GM10248 (cell line): ENCODE measurements around the gene APOC4.

Source experiments
- CTCF ChIA-PET: fragments of 300-600 bp; sonication (Branson Sonifier 250); formaldehyde crosslinking; extraction: SDS; loops from one replicate; lab custom pipeline; 2021; ENCODE audit warnings: antibody characterized with exemption; lab: Yijun Ruan, JAX
- POLR2A ChIA-PET: fragments of 350-650 bp; sonication (Branson Sonifier 250); formaldehyde crosslinking; extraction: SDS; loops from one replicate; lab custom pipeline; 2020; ENCODE audit warnings: antibody characterized with exemption; lab: Yijun Ruan, JAX
- DNase-seq: peaks from one replicate; pipeline ENCODE4 v3.0.0; 2012; ENCODE audit errors: extremely low spot score
- TF ChIP-seq, protein P1 (sequence below): IDR thresholded peaks from 2 replicates; pipeline ENCODE4 v1.5.1; 2012; ENCODE audit warnings: mild to moderate bottlenecking, low read depth; ENCODE audit errors: extremely low read depth, missing control alignments, control extremely low read depth

Gene APOC4

GRCh38 chr19:44990459-44990858, 48.4 kb downstream of the APOC4 start:
- ChIA-PET POLR2A (no interaction called here), CTCF (interaction anchor here (0.7 to 5.5 kb wide), 11 partner anchors 9 to 85 kb away, joined by 3 to 65 read pairs (median 6); partner anchors contain the start of gene RELB)
- no peak for DNase-seq
- TF ChIP-seq, protein P1, sequence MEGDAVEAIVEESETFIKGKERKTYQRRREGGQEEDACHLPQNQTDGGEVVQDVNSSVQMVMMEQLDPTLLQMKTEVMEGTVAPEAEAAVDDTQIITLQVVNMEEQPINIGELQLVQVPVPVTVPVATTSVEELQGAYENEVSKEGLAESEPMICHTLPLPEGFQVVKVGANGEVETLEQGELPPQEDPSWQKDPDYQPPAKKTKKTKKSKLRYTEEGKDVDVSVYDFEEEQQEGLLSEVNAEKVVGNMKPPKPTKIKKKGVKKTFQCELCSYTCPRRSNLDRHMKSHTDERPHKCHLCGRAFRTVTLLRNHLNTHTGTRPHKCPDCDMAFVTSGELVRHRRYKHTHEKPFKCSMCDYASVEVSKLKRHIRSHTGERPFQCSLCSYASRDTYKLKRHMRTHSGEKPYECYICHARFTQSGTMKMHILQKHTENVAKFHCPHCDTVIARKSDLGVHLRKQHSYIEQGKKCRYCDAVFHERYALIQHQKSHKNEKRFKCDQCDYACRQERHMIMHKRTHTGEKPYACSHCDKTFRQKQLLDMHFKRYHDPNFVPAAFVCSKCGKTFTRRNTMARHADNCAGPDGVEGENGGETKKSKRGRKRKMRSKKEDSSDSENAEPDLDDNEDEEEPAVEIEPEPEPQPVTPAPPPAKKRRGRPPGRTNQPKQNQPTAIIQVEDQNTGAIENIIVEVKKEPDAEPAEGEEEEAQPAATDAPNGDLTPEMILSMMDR = no peak

- ChIA-PET POLR2A (no interaction called here), CTCF (interaction anchor here (1.3 to 5.5 kb wide), 5 partner anchors 9 to 84 kb away, joined by 3 to 65 read pairs (median 6); partner anchors contain the start of gene RELB)
- DNase-seq = no peak
- TF ChIP-seq, protein P1 = no peak
Observed at GRCh38 chr19:44990966-44991365, 48.9 kb downstream of the APOC4 start.

DNA sequence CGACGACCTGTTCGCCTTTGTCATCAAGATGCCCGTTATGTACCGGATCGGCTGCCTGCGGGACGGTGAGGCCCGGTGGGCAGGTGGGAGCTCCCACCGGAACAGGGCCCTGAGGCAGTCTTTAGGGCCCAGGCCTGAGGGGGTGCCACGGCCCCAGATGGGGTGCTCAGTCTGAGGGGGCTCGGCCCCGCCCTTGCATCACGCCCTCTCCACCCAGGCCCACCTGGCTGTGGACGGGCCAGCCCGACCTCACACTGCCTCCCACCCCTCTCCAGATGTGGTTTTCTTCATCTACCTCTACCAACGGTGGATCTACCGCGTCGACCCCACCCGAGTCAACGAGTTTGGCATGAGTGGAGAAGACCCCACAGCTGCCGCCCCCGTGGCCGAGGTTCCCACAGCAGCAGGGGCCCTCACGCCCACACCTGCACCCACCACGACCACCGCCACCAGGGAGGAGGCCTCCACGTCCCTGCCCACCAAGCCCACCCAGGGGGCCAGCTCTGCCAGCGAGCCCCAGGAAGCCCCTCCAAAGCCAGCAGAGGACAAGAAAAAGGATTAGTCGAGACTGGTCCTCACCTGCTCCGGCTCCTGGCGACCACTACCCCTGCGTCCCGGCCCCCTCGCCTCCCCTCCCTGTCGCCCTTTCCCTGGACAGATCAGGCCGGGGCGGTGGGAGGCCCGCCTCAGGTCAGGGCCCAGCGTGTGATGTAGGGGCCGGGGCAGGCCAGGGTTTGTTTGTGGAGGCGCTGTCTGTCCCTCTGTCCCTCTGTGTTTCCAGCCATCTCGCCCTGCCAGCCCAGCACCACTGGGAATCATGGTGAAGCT, 50.5 kb downstream of the APOC4 start:
- ChIA-PET CTCF (interaction anchor here (1.1 to 1.7 kb wide), 4 partner anchors 24 to 67 kb away, joined by 3 to 7 read pairs (median 3); no protein-coding TSS in a partner anchor), POLR2A (no interaction called here)
- TF ChIP-seq, protein P1 = no peak
- DNase-seq = no peak

DNA sequence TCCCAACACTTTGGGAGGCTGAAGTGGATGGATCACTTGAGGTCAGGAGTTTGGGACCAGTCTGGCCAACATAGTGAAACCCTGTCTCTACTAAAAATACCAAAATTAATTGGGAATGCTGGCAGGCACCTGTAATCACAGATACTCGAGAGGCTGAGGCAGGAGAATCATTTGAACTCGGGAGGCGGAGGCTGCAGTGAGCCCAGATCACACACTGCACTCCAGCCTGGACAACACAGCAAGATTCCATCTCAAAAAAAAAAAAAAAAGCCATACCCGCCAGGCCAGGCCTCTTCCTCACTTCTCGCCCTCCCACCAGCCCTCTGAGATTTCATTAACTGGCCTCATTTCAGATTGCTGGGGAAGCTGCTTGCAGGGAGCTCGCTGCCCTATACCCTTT, 51.5 kb downstream of the APOC4 start:
- TF ChIP-seq, protein P1 = no peak
- no peak for DNase-seq
- ChIA-PET POLR2A (no interaction called here), CTCF (interaction anchor here (0.9 to 1.7 kb wide), 2 partner anchors 9 to 66 kb away, joined by 4 to 7 read pairs; no protein-coding TSS in a partner anchor)

- no peak for DNase-seq
- CTCF ChIA-PET = interaction anchor here (0.9 to 1.7 kb wide), 2 partner anchors 9 to 66 kb away, joined by 4 to 7 read pairs; no protein-coding TSS in a partner anchor
- TF ChIP-seq, protein P1 = no peak
- POLR2A ChIA-PET = no interaction called here
Observed at GRCh38 chr19:44993926-44994537, 52.0 kb downstream of the APOC4 start.
